IPS-18c (cell line): ENCODE measurements around the gene CHRNG.

Experiments used
- H3K4me3 ChIP-seq: 2 replicates; pipeline ENCODE4 v1.7.0; 2013; ENCODE audit warnings: low read depth, mild to moderate bottlenecking, low read length, moderate library complexity; ENCODE audit not compliant: insufficient read depth
- H3K9me3 ChIP-seq: one replicate; pipeline ENCODE4 v1.6.1; 2013; ENCODE audit warnings: mild to moderate bottlenecking, low read length, moderate library complexity; ENCODE audit not compliant: control insufficient read depth, insufficient read depth

CHRNG gene

DNA sequence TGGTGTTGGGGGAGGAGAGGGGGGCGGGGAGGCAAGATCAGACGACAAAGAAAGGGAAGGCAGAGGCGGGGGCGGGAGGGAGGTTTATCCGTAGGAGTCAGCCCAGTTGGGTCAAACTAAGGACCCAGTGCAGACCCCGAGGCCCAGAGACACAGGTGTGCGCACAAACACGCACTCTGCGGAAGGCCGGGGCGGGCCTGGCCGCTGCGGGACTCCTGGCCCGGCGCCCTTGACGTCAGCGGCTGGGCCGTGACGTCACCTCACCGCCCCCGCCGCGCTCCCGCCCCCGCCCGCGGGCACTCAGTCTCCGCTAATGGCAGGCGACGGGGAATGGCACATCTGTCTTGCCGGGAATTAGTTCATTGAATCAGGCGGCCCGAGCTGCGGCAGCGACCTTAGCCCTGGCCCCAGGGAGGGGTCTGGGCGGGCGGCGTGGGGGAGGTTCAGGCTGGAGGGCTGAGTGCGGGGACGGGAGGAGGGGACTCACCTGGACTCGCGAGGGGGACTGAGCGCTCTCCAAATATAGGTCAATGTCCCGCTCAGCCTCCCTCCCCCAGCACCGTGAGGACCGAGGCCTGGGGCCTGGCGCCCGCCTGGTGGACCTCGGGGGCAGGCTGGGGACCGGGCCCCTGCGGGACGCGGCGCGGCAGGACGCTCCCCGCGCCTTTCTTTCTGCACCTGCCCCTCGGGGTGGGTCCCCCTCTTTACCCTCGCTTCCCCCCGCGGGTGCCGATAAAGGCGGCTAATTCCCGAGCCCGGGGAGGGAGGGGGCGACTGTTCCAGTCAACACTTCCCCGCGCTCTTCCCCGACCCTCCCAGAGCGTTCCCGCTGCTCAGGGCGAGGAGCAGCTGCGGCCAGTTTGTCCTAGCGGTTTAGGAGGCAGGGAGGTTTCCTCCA, 36.3 kb upstream of the CHRNG start:
- no peaks in the 10 kb centered on the region for H3K9me3 ChIP-seq
- H3K4me3 ChIP-seq = peak overlapping the region; percentile 62

DNA sequence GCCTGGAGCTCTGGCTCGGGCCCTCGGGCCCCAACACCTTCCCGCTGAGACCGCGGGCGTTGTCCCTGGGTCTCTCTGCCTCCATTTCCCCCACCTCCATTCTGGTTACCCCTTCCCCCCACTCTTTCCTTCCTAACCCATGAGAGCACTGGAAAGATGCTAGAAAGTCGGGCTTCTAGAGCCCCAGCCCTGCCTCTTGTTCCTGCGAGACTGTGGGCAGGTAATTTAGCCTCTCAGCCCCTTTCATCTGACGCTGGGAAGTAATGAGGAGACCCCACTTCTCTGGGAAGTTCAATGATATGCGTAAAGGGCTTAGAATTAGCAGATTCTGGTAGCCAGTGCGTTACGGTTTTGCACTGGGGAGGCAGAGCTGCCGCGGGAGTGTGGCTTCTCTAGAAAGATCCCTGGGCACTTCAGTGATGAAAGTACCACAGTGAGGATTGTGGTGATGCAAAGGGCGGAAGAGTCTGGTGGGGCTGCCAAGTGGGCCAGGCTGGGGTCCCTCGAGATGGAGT, 35.6 kb upstream of the CHRNG start:
- Histone ChIP-seq H3K4me3 (peak overlapping the region; percentile 62), H3K9me3 (no peaks in the 10 kb centered on the region)

DNA sequence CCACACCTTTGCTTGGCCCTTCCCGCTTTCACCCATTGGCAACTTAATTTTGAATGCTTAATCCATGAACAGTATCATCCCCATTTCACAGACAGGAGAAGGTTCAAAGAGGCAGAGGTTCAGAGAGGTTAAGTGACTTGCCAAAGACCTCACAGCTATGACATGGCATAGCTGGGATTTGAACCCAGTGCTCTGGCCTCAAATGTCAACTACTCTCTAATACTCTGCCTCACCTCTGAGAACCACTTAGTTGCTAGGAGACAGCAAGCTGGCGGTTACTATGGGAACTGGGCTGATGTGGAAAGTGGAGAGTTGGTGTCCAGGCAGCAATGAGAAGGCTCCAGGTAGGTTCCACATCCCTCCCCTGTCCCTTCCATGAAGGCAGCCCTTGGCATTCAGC, 35.1 kb upstream of the CHRNG start:
- H3K4me3 ChIP-seq = no peak overlapping the region
- no peaks in the 10 kb centered on the region for H3K9me3 ChIP-seq

DNA sequence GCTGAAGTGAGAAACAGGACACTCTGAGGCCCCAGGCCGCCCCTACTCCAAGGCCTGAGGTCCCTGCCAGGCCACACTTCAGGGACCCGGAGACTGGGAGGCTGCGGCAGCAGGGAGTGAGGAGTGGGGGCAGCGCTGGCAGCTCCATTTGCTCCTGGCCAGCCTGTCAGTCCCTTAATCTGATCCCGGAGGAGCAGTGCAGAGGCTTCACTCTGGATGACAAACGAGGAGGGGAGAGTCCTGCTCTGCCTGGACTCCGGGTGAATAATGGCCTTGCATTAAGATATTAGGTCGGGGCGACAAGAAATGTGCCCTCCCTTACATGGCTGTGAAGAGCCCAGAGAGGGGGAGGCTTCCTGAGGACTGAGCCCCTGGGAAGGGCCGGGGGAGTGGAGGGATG, 33.6 kb upstream of the CHRNG start:
- Histone ChIP-seq H3K4me3 (no peak overlapping the region), H3K9me3 (no peaks in the 10 kb centered on the region)

GRCh38 chr2:232506709-232507108, 32.8 kb upstream of the CHRNG start:
- no peaks in the 10 kb centered on the region for H3K9me3 ChIP-seq

DNA sequence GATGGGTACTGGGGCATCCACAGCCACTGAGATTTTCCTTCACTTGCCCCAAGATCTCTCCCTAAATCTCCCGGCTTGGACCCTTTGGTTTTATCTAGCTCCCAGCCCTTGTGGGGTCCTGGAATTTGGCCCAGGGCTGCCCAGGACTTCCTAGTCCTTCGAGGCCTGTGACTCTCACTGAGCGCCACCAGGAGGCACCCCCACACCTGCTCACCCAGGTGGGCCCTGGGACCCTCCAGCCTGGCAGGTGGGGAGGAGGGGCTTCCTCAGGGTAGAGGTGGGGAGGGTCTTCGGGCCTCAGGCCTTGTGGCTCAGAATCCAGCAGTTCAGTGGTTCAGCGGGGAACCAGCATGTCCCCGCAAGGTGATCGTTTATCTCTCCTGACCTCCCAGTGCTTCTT, 31.2 kb upstream of the CHRNG start:
- Histone ChIP-seq H3K4me3 (no peak overlapping the region), H3K9me3 (no peaks in the 10 kb centered on the region)

More at GRCh38 chr2:232506709-232507108, 32.8 kb upstream of the CHRNG start:
- no peak overlapping the region for H3K4me3 ChIP-seq

DNA sequence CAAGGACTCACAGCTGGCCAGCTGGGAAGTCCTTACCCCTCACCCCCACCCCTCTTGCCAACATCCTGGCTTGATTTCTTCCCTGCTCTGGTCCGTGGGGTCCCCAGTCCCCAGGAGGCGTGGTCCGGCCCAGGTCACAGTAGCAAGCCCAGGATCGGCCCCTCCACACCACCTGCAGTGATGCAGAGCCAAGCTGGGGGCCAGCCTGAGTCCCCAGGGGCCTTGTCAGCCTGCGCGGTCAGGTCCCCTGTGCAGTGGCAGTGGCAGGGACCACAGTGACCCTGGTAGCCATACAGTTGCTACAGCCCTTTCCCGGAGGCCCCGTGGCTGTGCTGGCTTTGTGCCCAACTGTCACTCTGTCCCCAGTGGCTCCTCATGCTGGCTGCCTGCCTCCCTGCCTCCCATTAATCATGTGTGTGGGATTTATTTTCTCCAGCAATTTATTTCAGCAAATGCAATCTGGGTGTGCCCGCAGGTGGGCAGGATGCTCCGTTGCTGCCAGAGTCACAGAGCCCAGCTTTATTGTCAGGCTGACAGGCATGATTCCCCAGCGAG, 28.1 kb upstream of the CHRNG start:
- H3K9me3 ChIP-seq = no peaks in the 10 kb centered on the region
- no peak overlapping the region for H3K4me3 ChIP-seq

DNA sequence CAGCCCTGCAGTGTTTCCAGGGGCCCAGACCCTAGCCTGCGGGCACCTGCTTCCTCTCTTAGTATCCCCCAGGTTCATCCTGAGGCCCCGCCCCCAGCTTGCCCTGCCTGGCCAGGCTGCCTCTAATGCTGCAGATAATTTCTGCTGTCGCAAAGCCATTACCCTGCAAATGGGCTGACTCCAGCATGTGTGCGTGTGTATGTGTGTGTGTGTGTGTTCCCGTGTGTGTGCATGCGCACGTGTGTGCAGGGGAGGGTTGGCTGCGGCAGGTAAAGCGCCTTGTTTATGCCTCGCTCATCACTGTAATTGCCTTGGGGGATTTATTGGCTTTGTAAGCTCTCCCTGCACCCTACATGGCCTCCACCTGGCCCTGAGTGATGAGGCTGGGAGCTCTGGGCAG, 26.9 kb upstream of the CHRNG start:
- no peak overlapping the region for H3K4me3 ChIP-seq

DNA sequence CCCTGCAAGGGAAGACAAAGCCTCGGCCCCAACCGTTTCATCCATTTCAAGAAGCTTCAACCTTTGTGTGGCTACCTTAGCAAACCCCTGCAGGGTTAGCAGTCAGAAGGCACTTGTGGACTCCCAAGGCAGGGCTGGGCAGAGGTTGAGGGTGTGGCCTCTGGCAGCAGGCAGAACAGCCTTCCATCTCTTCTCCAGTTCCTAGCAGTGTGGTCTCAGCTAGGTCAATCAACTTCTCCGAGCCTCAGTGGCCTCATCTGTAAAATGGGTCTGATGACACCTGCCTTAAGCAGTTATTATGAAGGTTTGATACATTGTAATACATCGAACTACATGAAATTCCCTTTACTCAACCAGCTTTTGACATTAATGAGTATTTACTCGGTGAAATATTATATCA, 26.1 kb upstream of the CHRNG start:
- Histone ChIP-seq H3K4me3 (no peak overlapping the region), H3K9me3 (no peaks in the 10 kb centered on the region)

More for the DNA sequence above, 26.9 kb upstream of the CHRNG start:
- H3K9me3 ChIP-seq = no peaks in the 10 kb centered on the region

GRCh38 chr2:232515639-232516038, 23.9 kb upstream of the CHRNG start:
- Histone ChIP-seq H3K9me3 (no peaks in the 10 kb centered on the region), H3K4me3 (no peak overlapping the region)

DNA sequence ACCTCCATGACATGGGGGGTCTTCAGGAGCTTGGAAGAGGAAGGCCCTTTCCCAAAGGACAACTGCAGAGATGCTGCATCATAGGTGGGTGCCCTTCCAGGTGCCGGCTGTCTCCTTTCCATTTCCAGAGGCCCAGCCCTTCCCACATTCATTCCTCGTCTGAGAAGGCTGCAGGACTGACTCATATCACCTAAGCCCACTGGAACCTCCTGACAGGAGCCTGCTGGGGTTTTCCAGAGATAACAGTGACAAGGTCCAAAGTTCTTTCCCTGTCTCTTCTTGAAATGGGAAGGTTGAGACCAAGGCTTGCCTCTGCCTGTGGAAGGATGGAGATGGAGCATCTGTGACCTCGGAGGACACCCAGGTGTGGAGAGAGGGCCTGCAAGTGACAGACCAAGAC, 22.9 kb upstream of the CHRNG start:
- no peaks in the 10 kb centered on the region for H3K9me3 ChIP-seq
- no peak overlapping the region for H3K4me3 ChIP-seq

- no peak overlapping the region for H3K4me3 ChIP-seq
- H3K9me3 ChIP-seq = no peaks in the 10 kb centered on the region
Measured at GRCh38 chr2:232518844-232519243, 20.6 kb upstream of the CHRNG start.

DNA sequence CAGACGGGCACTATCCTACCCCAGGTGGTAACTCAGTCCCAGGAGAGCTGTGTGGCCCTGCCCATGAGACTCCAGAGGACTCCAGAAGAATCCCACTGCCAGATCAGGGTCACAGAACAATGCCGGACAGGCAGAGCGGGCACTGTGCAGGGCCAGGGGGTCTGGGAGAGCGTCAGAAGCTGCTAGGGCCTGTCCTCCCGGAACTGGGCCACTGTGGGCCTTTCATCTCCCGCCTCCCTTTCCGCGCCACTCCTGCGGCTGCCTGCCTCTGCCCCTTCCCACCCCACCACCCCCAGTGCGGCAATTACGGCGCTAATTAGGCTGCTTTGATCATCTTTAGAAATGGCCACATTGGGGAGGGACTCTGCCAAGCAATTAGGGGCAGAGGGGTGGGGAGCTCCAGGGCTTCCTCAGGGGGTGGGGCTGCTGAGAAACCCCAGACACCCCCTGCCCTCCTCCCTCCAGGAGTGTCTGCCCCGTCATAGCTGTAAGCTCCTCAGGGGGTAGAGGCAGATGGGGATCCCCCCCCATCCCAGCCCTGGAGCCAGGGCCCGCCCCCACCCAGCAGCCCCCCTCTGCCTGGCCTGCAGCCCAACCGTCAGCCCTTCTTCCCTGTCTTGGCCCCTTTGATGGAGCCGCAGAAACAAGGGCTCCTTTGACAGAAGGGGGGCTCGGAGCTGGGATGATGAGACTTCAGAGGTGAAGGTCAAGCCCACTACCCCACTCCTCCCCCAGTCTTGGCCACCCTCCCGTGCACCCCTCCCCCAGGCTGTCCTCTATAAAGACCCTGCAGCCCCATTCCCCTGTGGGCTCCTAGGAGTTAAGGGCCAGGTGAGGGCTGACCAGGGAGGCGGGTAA, 19.7 kb upstream of the CHRNG start, which contains the start of gene PRSS56:
PRSS56 (plus strand) TSS at position 808 of the 858 bp plus-strand sequence. CDS start 211 bp downstream, outside the sequence.
- no peak within 1 kb of the TSS for H3K4me3 ChIP-seq
- H3K9me3 ChIP-seq = no peaks in the 10 kb centered on the region

DNA sequence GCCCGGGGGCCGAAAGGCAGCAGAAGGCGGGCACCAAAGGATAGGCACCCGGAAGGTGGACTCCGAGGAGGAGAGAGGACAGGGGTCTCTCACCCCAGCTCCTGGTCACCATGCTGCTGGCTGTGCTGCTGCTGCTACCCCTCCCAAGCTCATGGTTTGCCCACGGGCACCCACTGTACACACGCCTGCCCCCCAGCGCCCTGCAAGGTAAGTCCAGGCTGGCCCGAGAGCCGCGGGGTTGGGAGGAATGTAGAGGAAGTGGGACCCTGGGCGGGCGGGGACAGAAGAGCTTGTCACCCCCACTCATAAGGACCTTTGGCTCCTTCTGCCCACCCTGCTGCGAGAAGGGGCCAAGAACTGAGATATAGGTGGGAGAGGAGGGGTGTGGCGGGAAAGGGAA, 19.0 kb upstream of the CHRNG start:
- Histone ChIP-seq H3K9me3 (no peaks in the 10 kb centered on the region), H3K4me3 (no peak overlapping the region)

DNA sequence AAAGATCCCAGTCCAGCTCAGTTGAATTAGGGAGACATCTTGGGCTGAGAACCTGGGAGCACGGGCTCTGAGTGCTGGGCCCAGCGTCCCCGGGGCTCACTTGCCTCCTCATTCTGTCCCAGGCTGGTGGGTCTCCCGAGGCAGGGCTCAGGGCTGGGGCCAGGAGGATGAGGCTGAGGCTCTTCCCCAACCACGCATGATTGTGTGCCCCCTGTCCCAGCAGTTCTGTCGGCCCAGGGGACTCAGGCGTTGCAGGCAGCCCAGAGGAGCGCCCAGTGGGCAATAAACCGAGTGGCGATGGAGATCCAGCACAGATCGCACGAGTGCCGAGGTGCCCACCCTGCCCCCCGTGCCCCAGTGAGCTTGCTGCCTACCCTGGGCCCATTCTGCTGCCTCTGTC, 18.4 kb upstream of the CHRNG start:
- Histone ChIP-seq H3K9me3 (no peaks in the 10 kb centered on the region), H3K4me3 (no peak overlapping the region)

GRCh38 chr2:232521959-232522622, 17.4 kb upstream of the CHRNG start:
- H3K4me3 ChIP-seq = peak overlapping the region; percentile 40; the same call in 1 of the 2 replicates

More at GRCh38 chr2:232521959-232522622, 17.4 kb upstream of the CHRNG start:
- H3K9me3 ChIP-seq = no peaks in the 10 kb centered on the region
